DMS114 treated with DMSO at 0.1 percent for 48 hours (cell line): ENCODE results near the gene CDKN2A.

ENCODE experiments used
- DNase-seq: peaks from one replicate; lab custom pipeline; 2025; ENCODE audit not compliant: unreplicated experiment; lab: John Stamatoyannopoulos, UW

Gene CDKN2A

DNA sequence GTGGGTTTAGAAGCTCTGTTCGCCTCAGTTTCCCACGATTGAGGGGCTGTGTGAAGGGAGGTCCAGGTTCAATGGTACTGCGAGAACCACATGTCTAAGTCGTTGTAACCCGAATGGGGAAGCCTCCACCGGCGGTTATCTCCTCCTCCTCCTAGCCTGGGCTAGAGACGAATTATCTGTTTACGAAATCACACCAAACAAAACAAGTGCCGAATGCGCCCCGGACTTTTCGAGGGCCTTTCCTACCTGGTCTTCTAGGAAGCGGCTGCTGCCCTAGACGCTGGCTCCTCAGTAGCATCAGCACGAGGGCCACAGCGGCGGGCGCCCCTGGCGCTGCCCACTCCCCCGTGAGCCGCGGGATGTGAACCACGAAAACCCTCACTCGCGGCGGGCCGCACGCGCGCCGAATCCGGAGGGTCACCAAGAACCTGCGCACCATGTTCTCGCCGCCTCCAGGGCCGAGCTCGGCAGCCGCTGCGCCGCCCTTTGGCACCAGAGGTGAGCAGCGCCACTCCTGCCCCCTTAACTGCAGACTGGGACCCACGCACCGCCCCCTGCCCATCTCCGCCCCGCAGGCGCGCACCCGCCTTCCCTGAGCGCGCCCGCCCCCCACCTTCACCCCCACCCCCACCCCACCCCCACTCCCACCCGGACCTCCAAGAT, at the start of gene CDKN2A:
Gene CDKN2A (minus strand): TSS at position 500 of the 663 bp plus-strand sequence.
- no peak for DNase-seq

DNA sequence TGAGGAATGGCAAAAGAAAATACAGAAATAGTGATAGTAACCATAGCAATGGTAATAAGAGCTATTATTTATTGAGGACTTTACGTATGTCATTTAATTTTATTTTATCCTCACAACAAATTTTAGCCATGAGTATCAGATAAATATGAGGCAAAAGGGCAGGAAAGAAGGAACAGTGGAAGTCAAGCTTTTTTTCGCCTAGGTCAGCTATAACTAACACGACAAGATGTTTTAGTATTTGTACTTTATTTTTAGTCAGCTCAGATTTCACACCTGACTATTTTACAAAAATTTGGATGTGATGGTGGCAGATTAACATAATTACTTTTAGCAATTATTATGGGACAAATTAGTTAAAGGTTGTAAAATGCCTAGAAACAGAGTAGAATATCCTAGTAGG, 49.7 kb upstream of the CDKN2A start:
- no peak for DNase-seq

DNA sequence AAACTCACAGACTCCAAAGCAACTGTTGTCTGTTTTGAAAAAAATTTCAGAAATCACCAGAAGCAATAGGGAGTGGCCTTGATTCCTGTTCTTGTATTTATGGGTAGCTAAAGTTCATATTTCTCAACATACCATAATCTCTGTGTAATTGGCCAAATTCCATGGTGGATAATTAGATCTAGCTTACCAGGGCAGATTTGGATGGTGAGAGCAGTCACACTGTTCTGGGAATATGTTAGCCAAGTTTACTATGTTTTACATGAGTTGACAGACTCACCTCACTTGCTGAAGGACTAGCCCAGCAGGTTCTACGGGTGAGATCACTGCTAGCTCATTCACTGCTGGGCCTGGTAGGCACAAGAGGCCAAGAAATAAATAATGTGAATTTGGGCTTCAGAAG, 47.6 kb upstream of the CDKN2A start:
- DNase-seq: no peak

DNA sequence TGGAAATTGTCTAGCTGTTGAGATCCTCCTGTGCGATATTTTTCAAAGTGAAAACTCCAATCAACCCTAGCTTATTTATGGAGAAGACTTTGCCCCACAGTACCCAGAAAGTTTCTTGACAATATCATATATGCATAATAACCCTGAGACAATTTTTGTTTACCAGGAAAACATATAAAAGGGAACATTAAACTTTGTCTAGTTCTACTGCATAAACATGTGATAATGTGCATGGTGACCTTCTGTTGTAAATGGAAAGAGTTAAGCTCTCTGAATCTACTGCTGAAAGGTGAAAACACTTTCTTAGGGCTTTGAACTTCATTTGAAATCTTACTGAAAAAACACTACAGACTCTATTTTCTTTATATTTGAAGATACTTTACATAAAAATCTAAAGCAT, 47.2 kb upstream of the CDKN2A start:
- no peak for DNase-seq

DNA sequence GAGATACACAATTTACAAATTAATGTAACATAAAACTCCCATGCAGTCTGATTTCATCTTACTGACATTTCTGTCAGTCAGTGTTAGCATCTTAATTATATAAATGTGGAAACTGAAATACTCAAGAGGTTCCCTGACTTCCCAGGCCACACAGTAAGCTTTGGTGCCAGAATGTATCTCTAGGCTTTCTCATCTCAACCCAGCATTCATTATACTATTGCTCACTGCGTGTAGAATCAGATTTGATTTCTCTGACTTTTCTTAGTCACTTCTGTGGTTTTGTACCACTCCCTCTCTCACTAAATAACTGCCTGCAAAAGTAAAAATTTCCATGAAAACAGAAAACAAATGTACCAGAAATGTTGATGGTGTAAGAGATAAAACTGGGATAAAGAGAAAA, 46.6 kb upstream of the CDKN2A start:
- no peak for DNase-seq

DNA sequence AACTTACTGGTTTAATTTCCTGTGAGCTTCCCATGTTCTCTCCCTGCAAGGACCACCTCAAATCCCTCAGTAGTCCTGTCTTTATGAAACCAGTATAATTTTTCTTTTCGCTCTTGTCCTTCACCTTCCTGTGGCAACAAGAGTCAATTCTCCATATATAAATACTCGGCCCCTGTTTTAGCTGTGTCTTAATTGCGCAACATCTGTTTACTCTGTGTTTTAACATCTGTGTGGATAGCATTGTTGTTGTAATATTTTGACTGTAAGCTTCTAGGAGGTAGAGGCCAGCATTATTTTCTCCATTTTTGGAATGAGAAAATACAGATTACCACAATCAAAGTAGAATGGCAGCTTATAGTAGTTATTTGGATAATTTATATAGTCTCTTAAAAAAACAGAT, 45.1 kb upstream of the CDKN2A start:
- no peak for DNase-seq

DNA sequence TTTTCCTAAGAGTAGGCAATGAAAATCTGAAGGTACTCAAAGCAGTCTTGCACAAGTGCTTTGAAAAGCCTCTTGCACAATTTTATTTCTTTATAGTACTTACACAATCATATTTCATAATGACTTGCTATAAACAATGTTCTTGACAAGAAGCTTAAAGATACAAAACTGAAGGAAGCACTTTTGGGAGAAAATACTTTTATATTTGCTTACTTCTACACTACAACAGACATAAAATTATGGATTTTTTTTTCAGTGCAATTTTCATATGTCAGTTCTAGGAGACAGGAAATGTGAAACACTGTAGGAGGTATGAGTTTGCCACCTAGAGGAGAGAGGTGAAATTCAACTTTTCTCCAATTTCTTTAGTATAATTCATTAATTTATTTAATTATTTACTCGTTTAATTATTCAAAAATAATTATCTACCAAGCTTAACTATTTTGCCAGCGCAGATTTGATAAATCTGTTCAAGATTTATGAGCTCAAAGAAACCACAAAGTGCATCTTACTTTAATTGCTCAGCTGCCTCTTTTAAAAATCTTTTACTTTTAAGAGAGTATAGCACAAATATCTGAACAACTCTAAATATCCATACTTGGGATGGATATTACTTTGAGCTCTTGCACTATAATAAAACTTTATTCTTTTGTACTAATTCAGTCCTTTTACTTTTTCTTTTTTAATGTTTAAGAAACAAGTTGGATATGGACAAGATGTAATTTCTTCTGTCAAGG, 43.9 kb upstream of the CDKN2A start:
- DNase-seq: peak; percentile 6

DNA sequence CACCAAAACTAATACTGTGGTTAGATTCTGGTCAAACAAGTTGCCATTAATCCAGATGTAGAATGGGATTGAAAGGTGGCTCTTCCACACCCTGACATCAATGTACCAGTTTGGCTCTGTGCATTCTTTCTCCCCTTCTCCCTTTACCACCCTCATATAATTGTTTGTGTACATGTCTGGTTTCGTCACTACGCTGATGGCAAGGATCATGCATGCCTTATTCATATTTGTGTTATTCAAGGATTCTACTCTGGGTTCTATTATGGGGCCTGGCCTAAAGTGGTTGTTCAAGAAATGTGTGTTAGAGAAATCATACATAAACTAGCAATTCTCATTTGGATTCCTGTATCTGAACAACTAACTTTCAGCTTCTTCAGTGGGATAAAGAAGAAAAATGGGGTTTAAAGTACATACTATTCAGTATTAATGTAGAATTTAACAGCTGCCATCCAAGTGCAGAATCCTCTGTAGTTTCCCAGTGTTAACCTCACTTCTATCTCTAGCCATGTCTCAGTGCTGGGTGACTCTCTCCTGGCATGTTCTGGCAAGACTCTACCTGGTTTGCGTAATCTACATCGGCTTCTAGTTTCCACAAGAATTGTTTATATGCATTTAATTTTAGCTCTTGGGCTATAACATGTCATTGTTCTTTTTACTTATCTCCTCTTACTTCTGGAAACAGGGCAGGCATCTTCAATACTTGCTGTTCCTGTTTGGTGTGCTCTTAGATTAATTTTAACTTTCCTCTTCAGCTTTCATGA, 42.9 kb upstream of the CDKN2A start:
- no peak for DNase-seq

DNA sequence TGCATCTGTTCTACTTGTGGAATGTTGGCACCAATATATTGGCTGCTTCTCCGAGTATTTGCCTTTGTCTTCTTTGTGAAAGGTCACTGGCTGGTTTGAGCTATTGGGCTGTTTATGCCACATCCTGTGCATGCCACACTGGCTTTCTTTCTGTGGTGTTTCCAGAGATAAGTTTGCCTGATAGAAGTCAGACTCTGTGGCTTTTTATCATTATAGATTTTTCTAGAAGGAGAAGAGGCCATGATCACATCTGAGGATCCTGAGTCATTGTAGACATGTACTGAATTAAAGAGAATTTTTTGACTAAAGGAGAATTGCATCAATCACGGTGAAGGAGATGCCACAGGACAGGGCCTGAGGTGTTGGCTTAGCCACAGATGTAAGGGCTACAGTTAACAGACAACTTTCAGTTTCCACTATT, 41.4 kb upstream of the CDKN2A start:
- DNase-seq: no peak

DNA sequence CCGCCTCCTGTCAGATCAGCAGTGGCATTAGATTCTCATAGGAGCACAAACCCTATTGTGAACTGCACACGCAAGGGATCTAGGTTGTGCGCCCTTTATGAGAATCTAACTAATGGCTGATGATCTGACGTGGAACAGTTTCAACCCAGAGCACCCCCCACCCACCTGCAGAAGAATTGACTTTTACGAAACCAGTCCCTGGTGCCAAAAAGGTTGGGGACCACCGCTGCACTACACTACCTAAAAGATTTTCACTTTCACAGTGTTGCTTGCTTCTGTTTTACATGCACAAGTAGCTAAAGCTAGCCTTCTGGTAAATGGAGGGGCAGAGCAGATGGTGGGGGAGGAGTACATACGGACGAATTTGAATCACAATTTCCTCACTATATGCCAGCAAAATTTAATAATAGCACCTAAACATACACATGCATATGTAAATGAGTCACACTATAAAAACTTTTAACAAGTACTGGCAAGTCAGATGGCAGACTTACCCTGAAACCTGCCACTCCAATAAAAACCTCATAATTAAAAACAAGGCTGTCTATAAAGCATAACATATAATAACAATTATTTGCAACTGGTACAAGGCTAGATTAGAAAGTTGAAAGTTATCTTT, 38.9 kb upstream of the CDKN2A start:
- no peak for DNase-seq

DNA sequence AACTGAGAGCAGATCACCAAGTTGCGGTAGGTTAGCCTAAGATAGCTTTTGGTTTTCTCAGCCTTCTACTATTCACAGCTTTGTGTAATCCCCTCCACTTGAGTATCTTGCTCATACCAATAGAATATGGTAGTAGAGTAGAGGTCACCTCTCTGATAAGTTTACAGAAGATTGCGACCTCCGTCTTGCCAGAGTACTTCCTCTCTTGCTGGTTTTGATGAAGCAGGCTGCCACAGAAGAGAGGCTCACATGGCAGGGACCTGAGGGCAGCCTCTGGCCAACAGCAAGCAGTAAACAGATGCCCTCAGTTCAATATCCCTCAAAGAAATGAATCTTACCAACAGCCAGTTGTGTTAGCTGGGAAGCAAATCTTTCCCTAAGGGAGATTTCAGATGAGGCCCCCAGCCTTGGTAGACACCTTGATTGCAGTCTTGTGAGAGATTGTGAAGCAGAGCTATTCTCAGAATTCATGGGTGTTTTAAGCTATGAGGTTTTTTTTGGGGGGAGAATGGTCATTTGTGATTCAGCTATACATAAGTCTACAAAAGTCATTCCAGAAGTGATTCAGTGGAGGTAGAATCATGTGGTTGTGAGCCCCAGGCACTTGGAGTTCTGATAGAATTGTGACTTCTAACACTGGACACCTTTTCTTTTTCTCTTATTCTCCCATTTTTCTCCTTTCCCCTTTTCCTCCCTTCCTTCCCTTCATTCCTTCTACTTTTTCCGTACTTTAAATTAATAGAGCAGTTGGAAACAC, 37.6 kb upstream of the CDKN2A start:
- no peak for DNase-seq

DNA sequence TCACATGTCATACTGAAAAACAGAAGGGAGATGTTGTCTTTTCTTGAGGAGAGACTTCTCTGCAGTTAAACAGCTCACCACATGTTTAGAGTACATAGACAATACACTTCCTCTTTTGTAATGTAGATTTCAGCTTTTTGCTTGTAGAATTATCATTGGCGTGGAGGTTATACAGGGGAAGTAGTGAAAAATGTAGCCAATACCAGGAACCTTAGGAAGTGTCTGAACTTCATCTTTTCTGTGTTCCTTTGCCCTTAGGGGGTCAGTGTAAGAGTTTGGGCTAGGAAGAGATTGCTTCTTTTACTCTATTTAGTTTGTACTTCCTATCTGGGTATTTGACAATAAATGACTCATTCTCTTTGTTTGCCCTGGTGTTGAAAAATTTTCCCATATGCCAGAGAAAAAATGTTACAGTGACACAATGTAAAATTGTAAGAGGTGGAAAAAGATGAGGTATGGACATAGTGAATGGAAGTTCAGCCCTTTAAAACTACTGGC, 36.0 kb upstream of the CDKN2A start:
- DNase-seq: no peak

DNA sequence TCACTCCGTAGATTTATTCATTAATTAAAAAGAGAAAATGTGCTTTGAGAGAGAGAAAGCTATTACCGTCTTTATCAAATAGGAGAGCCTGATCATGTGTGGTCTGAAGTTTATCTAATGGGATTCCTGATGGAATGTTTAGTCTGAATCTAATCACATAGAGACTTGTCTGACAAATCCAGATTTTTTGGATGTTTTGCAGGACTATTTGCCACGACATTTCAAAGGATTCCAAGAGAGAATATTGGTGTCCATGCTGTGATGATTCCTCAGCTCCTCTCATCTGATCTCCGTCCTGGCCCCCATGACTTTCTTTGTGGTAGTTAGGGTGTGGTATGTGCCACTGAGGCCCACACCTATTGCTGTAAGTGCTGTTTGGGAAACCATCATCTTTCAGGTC, 35.0 kb upstream of the CDKN2A start:
- no peak for DNase-seq

DNA sequence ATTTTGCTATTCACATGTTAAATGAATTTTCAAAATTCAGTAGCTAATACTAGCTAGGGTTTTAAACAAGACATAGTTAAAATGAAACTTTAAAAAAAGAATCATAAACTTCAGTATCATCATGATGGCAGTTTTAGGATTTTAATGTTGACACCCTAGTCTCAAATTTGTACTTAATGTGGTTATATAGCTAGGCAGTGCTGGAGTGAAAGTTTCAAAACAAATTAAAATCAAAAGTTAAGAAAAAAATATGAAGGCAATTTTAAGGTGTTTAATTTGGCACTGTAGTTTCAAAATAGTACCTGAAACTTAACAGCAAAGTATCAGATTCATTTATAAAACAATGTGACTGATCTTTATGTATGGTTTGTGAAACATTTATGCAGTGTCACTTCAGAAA, 34.2 kb upstream of the CDKN2A start:
- no peak for DNase-seq

DNA sequence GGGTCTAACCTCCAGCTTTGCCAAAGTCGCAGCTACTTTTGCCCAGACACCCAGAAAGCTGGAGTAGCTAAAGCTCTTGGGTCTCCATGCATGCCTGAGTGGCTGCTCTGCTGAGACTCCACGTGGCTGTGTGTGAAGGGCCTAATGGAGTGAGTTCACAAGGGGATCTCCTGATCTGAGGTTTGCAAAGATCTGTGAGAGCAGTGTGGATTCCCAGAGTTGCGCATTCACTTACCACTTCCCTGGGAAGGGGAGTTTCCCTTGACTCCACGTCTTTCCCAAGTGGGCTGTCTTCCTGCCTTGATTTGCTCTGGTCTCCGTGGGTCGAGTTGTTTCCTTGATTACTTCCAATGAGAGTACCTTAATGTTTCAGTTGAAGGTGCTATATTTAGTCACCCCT, 32.5 kb upstream of the CDKN2A start:
- no peak for DNase-seq

DNA sequence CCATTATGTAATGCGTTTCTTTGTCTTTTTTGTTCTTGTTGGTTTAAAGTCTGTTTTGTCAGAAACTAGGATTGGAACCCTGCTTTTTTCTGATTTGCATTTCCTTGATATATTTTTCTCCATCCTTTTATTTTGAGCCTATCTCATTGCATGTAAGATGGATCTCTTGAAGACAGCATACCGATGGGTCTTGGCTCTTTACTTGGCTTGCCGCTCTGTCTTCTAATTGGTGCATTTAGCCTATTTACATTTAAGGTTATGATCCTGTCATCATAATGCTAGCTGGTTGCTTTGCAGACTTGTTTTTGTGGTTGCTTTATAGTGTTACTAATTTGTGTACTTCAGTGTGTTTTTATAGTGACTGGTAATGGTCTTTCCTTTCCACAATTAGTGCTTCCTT, 28.2 kb upstream of the CDKN2A start:
- DNase-seq: no peak

DNA sequence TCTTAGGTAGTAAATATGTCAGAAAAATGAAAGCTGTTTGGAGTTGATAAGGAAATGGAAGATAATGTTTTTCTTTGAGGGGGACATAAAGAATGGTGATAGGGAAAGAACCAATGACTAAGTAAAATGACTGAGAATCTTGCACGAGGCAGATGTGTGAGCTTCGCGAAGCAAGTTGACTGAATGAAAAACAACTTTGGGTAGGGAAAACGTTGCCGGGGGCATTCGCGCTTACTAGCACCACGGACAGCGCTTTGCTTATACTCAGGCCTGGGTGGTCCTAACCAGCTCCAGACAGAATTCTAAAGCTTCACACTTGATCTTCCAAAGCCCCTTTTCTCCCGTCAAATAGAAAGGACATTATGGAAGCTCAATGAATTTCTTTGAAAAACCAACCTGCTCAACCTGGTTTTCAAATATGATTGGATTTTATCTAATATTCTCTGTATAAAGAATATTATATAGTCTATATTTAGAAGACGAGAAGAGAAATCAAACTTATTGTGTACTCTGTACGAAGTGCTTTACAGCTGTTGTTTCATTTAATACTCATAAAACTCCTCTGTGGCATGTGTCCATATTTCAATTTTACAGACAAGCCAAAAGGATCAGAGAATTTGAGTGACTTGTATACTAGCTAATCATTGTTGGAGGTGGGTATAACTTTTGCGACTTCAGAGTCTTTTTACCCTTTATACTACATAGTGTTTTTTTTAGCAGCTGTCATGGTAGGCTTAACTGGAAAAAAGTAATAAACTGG, 16.9 kb upstream of the CDKN2A start:
- no peak for DNase-seq

DNA sequence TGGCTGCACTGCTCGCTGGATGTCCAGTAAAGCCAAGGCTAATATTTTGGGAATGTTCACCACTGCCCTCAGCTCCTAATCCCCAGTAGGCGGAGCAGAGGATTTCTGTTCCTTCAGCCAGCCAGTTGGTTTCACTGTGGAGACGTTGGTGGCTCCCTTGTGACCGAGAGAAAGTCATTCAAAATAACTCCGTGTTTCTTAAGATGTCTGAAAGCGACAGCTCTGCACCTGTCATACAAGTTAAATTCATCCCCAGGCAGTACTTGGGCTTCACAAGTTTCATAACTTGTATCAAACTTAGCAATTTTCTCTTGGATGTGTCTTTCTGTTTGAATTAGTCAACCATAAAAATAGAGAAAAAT, 15.3 kb upstream of the CDKN2A start:
- no peak for DNase-seq

DNA sequence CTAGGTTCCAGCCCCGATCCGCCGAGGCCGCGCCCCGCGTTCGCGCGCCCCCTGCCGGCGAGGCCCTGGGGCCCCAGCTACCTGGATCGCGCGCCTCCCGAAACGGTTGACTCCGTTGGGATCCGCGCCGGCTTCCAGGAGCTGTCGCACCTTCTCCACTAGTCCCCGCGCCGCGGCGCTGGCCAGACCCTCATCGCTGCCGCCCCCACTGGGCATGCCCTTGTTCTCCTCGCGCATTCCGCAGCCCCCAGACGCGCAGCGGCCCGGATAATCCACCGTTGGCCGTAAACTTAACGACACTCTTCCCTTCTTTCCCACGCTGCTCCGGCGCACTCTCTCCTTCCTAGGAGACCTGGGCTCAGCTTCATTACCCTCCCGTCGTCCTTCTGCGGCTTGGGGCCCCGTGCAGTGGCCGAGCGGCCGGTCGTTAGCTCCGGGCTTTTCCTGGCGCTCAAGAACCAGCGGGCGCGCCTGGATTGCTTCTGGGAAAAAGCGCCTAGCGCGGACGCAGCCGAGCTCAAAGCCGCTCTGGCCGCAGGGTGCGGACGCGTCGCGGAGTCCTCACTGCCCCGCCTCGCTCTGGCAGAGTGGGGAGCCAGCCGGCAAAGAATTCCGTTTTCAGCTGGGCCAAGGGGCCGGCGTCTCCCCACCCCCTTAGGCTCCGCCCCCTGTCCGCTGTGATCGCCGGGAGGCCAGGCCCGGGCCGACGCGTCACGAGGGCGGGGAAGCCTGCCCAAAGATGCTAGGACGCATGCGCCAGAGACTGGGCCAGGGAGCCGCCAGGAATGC, 14.7 kb upstream of the CDKN2A start, which contains the start of gene CDKN2B:
Gene CDKN2B (minus strand): TSS at position 589 of the 789 bp plus-strand sequence. CDS start 352 bp downstream, at position 237.
- peak; percentile 70 for DNase-seq
